ENCODE data around the gene WNT11.

The WNT11 gene

GRCh38 chr11:76156971-76157427 is 49.3 kb downstream of the WNT11 start:
- no peak for DNase-seq (ENCODE audit: low read depth in 2 of 2)

GRCh38 chr11:76155500-76156227 is 50.6 kb downstream of the WNT11 start:
- no peak for DNase-seq (ENCODE audit: low read depth in 2 of 2)

- no peak for DNase-seq (ENCODE audit: low read depth in 2 of 2)
These were observed 52.8 kb downstream of the WNT11 start for GRCh38 chr11:76153571-76153923.

- DNase-seq (ENCODE audit: low read depth in 2 of 2) = no peak
These were observed 53.3 kb downstream of the WNT11 start for GRCh38 chr11:76152741-76153570.

GRCh38 chr11:76152086-76152681 is 54.1 kb downstream of the WNT11 start:
- peak; percentile 71 to 85 for DNase-seq (ENCODE audit: low read depth in 2 of 2)

GRCh38 chr11:76151556-76152085 is 54.7 kb downstream of the WNT11 start:
- no peak for DNase-seq (ENCODE audit: low read depth in 2 of 2)

GRCh38 chr11:76150141-76150540 is 56.2 kb downstream of the WNT11 start:
- no peak for DNase-seq (ENCODE audit: low read depth in 2 of 2)

GRCh38 chr11:76149713-76150112 is 56.6 kb downstream of the WNT11 start:
- no peak for DNase-seq (ENCODE audit: low read depth in 2 of 2)

GRCh38 chr11:76148941-76149613 is 57.2 kb downstream of the WNT11 start:
- no peak for DNase-seq (ENCODE audit: low read depth in 2 of 2)

GRCh38 chr11:76148231-76148630 is 58.1 kb downstream of the WNT11 start:
- no peak for DNase-seq (ENCODE audit: low read depth in 2 of 2)

GRCh38 chr11:76147106-76147740 is 59.1 kb downstream of the WNT11 start:
- DNase-seq (ENCODE audit: low read depth in 2 of 2) = no peak

GRCh38 chr11:76143274-76143673 is 63.0 kb downstream of the WNT11 start:
- DNase-seq (ENCODE audit: low read depth in 2 of 2) = no peak

GRCh38 chr11:76141901-76142588 is 64.3 kb downstream of the WNT11 start:
- DNase-seq (ENCODE audit: low read depth in 2 of 2) = no peak

- no peak for DNase-seq (ENCODE audit: low read depth in 2 of 2)
These were observed 65.3 kb downstream of the WNT11 start for GRCh38 chr11:76140912-76141574.

GRCh38 chr11:76139314-76139713 is 67.0 kb downstream of the WNT11 start:
- no peak for DNase-seq (ENCODE audit: low read depth in 2 of 2)

All from stimulated activated CD4-positive, alpha-beta T cell treated with anti-CD3 and anti-CD28 coated beads, Interleukin-1b, Interleukin-23, amount 100 ng/mL, for 4 hours (primary cell).